Body of pancreas (tissue), 4 donors: ENCODE results near the gene PACS2.

Source experiments
- CTCF ChIP-seq, 7 experiments: fragments of 450-650 bp in 4 of 7; fragments of 200-600 bp in 3 of 7; sonication (generic) in 3 of 7; IDR thresholded peaks; one replicate each; pipeline ENCODE4 v1.5.1; 2016 to 2019; ENCODE audit warnings: antibody characterized with exemption in 7 of 7
- POLR2A ChIP-seq, 3 donors: fragments of 450-650 bp; IDR thresholded peaks; one replicate each; pipeline ENCODE4 v1.6.1; 2016; ENCODE audit warnings: antibody characterized with exemption in 3 of 3, mild to moderate bottlenecking in 2 of 3

- no peak for TF ChIP-seq CTCF (IDR thresholded peaks at IDR 0.05)
- TF ChIP-seq POLR2A (IDR thresholded peaks at IDR 0.05): no peak
Observed at GRCh38 chr14:105426416-105427130, 112.0 kb downstream of the PACS2 start.
